Measurements from ENCODE around the gene TRMU. TPM values are rescaled to one million over a fixed set of nuclear protein-coding genes. Genes with fewer than 3 reads are reported as not detected.

The TRMU gene
- total RNA-seq, 1 experiment from 2014 or later = 73.9 TPM

- Mint-ChIP-seq H3K27ac (ENCODE audit: unreplicated experiment) (peak overlapping the region; percentile 97), H3K36me3 (ENCODE audit: insufficient read depth, unreplicated experiment) (peaks cover 87% of the 10 kb centered on the region), H3K9me3 (ENCODE audit: unreplicated experiment) (no peaks in the 10 kb centered on the region), H3K4me3 (ENCODE audit: unreplicated experiment) (peak overlapping the region; percentile 78), H3K4me1 (ENCODE audit: low read depth, unreplicated experiment) (peaks cover 32% of the 10 kb centered on the region), H3K27me3 (ENCODE audit: insufficient read depth, unreplicated experiment) (no peaks in the 10 kb centered on the region)
- TF ChIP-seq CTCF (IDR thresholded peaks at IDR 0.05; ENCODE audit: insufficient read depth in 1 of 2, low read depth in 1 of 2, low read length in 1 of 2, severe bottlenecking in 1 of 2, unreplicated experiment in 1 of 2) = no peak
- DNase-seq = peak in 1 of 2 experiments; percentile 38
- no peaks in the 10 kb centered on the region for H3K27me3 ChIP-seq (replicated peaks; ENCODE audit: control insufficient read depth, insufficient read depth, low read length)
- ChIA-PET CTCF (interaction anchor here (0.5 to 1.1 kb wide), 4 partner anchors 32 to 205 kb away, joined by 3 to 6 read pairs (median 4); partner anchors contain the start of gene CDPF1), POLR2A (no interaction called here)
- H3K4me3 ChIP-seq (ENCODE audit: low read depth, low read length) = peak overlapping the region; percentile 82
- no peaks in the 10 kb centered on the region for H3K9me3 ChIP-seq
- H3K4me1 ChIP-seq = peaks cover 23% of the 10 kb centered on the region
- TSS peak; percentile 15 for BruUV-seq (replicated peaks)
- intact Hi-C loops (cut with micrococcal nuclease; ENCODE audit: unreplicated experiment) = no loop called here
- 0 out of 2 replicates have a peak, but pooled peaks cover 3% of the 10 kb centered on the region for H3K36me3 ChIP-seq (ENCODE audit: control insufficient read depth, insufficient read depth, low read length)
Measured at GRCh38 chr22:46336119-46337078, 885 bp downstream of the TRMU start.

- no peak overlapping the region for H3K4me3 ChIP-seq (ENCODE audit: low read depth, low read length)
- H3K9me3 Mint-ChIP-seq (ENCODE audit: unreplicated experiment) = no peaks in the 10 kb centered on the region
- H3K4me1 Mint-ChIP-seq (ENCODE audit: low read depth, unreplicated experiment) = peaks cover 25% of the 10 kb centered on the region
- H3K27me3 ChIP-seq (replicated peaks; ENCODE audit: control insufficient read depth, insufficient read depth, low read length) = no peaks in the 10 kb centered on the region
- ChIA-PET POLR2A (no interaction called here), CTCF (no interaction called here)
- no peak for TF ChIP-seq CTCF (IDR thresholded peaks at IDR 0.05; ENCODE audit: insufficient read depth in 1 of 2, low read depth in 1 of 2, low read length in 1 of 2, severe bottlenecking in 1 of 2, unreplicated experiment in 1 of 2)
- H3K36me3 Mint-ChIP-seq (ENCODE audit: insufficient read depth, unreplicated experiment) = peaks cover 92% of the 10 kb centered on the region
- no TSS peak for BruUV-seq (replicated peaks)
- peaks cover 14% of the 10 kb centered on the region for H3K4me1 ChIP-seq
- no peaks in the 10 kb centered on the region for H3K9me3 ChIP-seq
- intact Hi-C loops (cut with micrococcal nuclease; ENCODE audit: unreplicated experiment) = no loop called here
- no peak overlapping the region for H3K4me3 Mint-ChIP-seq (ENCODE audit: unreplicated experiment)
- no peak overlapping the region for H3K27ac Mint-ChIP-seq (ENCODE audit: unreplicated experiment)
- H3K36me3 ChIP-seq (ENCODE audit: control insufficient read depth, insufficient read depth, low read length) = peaks cover 5% of the 10 kb centered on the region; the same call in 1 of the 2 replicates
- H3K27me3 Mint-ChIP-seq (ENCODE audit: insufficient read depth, unreplicated experiment) = no peaks in the 10 kb centered on the region
- no peak for DNase-seq
Measured at GRCh38 chr22:46337870-46338269, 2.4 kb downstream of the TRMU start.

DNA sequence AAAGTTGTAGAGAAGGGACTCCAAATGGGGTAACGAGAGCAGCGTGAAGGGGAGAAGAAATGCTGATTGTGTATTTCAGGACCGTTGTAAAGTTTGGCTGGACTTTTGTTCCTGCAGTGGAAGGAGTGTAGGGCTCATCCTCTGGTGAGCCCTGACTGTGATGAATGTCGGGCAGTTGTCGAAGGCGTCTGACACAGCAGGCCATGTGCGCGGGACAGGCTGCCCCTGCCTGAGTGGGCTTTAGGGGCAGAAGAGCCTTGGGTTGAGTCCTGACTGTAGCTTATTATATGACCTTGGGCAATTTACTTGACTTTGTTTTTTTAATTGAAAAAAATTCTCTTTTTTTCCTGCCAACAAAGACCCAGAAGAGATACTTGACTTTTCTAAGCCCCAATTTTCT is 3.1 kb downstream of the TRMU start:
- intact Hi-C loops (cut with micrococcal nuclease; ENCODE audit: unreplicated experiment) = no loop called here
- H3K9me3 Mint-ChIP-seq (ENCODE audit: unreplicated experiment) = no peaks in the 10 kb centered on the region
- no peaks in the 10 kb centered on the region for H3K27me3 Mint-ChIP-seq (ENCODE audit: insufficient read depth, unreplicated experiment)
- Histone ChIP-seq H3K36me3 (ENCODE audit: control insufficient read depth, insufficient read depth, low read length) (peaks cover 6% of the 10 kb centered on the region; the same call in 1 of the 2 replicates), H3K9me3 (no peaks in the 10 kb centered on the region), H3K27me3 (replicated peaks; ENCODE audit: control insufficient read depth, insufficient read depth, low read length) (no peaks in the 10 kb centered on the region), H3K4me1 (peaks cover 7% of the 10 kb centered on the region; the same call in 1 of the 2 replicates), H3K4me3 (ENCODE audit: low read depth, low read length) (no peak overlapping the region)
- peaks cover 18% of the 10 kb centered on the region for H3K4me1 Mint-ChIP-seq (ENCODE audit: low read depth, unreplicated experiment)
- DNase-seq = no peak
- H3K4me3 Mint-ChIP-seq (ENCODE audit: unreplicated experiment) = no peak overlapping the region
- TF ChIP-seq CTCF (IDR thresholded peaks at IDR 0.05; ENCODE audit: insufficient read depth in 1 of 2, low read depth in 1 of 2, low read length in 1 of 2, severe bottlenecking in 1 of 2, unreplicated experiment in 1 of 2) = no peak
- peaks cover 94% of the 10 kb centered on the region for H3K36me3 Mint-ChIP-seq (ENCODE audit: insufficient read depth, unreplicated experiment)
- ChIA-PET CTCF (no interaction called here), POLR2A (no interaction called here)
- no peak overlapping the region for H3K27ac Mint-ChIP-seq (ENCODE audit: unreplicated experiment)
- BruUV-seq (replicated peaks) = no TSS peak

Measured in Caco-2 (cell line).